Middle frontal gyrus (tissue), 1 donor: ENCODE measurements around the gene POLR2J.

Experiments used
- DNase-seq: peaks from one replicate; pipeline ENCODE4 v3.0.0-alpha.2; 2015; ENCODE audit warnings: low spot score; ENCODE audit errors: extremely low spot score

Gene POLR2J

GRCh38 chr7:102444961-102445673 lies 33.6 kb downstream of the POLR2J start:
- DNase-seq, result no peak

- no peak for DNase-seq
Measured at GRCh38 chr7:102439963-102440795, 38.5 kb downstream of the POLR2J start.

- DNase-seq, result no peak
Measured at GRCh38 chr7:102436118-102436517, 42.6 kb downstream of the POLR2J start.

GRCh38 chr7:102434039-102434486 lies 44.7 kb downstream of the POLR2J start:
- no peak for DNase-seq

- DNase-seq, result peak; percentile 67
Measured at GRCh38 chr7:102433219-102434038, 45.3 kb downstream of the POLR2J start, which contains the start of gene ORAI2. Gene ORAI2, plus strand, starts transcription at chr7:102433575. Its CDS starts 5,382 bp downstream, at chr7:102438957.

- no peak for DNase-seq
Measured at GRCh38 chr7:102432442-102433218, 46.1 kb downstream of the POLR2J start.

GRCh38 chr7:102431617-102432298 lies 47.0 kb downstream of the POLR2J start:
- peak; percentile 62 for DNase-seq

GRCh38 chr7:102429141-102429899 lies 49.4 kb downstream of the POLR2J start:
- DNase-seq, result no peak

- no peak for DNase-seq
Measured at GRCh38 chr7:102427019-102427405, 51.7 kb downstream of the POLR2J start.

GRCh38 chr7:102426268-102427018 lies 52.3 kb downstream of the POLR2J start:
- DNase-seq, result no peak

GRCh38 chr7:102425639-102426267 lies 53.0 kb downstream of the POLR2J start:
- DNase-seq, result no peak

- DNase-seq, result no peak
Measured at GRCh38 chr7:102424787-102425218, 53.9 kb downstream of the POLR2J start.

GRCh38 chr7:102424129-102424551 lies 54.6 kb downstream of the POLR2J start:
- no peak for DNase-seq
